Stimulated activated CD4-positive, alpha-beta T cell treated with anti-CD3 and anti-CD28 coated beads, Interleukin-2, amount 100 ng/mL, for 4 hours (primary cell): Measurements from ENCODE around the gene SCIN.
"Not testable (repeated sequence)": the region's sequence is repeated elsewhere in the genome, so short reads cannot be mapped to it uniquely, and the experiment has no call there.

Source experiments
- DNase-seq: peaks from one replicate; pipeline ENCODE4 v3.0.0-alpha.2; 2020; ENCODE audit warnings: low read depth

Gene SCIN

DNA sequence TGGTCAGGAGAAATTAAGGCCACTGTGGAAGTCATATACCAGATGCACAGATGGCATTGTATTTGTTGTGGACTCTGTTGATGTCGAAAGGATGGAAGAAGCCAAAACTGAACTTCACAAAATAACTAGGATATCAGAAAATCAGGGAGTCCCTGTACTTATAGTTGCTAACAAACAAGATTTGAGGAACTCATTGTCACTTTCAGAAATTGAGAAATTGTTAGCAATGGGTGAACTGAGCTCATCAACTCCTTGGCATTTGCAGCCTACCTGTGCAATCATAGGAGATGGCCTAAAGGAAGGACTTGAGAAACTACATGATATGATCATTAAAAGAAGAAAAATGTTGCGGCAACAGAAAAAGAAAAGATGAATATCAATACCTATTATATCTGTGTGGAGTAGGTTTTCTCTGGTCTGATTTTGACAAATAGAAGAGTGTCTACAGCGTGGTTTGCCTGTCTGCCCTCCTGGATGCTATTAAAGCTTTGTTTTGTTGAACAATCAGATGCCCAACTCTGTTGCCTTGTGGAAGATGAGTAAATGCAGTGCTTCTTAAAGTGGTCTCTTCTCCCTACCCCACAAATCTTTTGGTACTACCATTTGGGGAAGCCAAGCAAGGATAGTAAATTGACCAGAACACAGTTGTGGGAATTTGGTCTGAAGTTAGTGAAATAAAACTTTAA is 118.1 kb downstream of the SCIN start:
- not testable (repeated sequence) for DNase-seq

GRCh38 chr7:12689451-12689850 is 118.9 kb downstream of the SCIN start:
- DNase-seq: no peak

DNA sequence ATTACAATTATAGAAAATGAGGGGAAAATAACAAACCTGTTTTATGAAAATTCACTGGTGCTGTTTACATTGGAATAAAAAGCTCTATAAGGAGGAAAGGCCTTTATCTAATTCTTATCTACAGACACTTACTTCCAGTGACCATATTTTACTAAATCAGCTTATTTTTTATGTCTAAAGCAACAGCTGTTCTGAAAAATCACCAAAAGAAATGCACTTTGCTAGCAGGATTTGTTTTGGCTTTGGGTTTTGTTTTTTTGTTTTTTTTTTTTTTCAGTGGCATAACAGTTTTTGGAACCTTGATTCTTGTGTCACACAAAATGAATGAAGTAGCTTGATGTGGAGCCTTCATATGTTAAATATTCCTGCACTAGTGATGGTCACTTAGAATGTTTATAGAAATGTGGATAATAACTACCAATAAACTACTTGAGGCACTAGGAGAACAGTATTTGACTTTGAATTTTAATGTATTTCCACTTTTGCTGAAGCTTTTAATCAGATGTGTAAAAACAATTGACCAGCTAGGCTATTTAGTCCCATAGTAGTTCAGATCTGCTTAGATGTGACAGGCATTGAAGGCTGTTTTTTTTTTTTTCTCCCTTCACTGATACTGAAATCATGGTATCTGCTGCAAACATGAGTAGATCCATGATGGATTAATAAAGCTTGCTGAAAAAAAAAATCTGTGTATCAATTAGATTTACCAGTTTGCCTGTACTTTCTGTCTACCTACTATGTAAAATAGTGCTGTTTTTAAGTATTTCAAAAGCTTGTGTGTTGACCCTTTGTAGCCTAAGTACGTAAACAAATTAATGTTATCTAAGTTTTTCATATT is 119.7 kb downstream of the SCIN start:
- no peak for DNase-seq

- not testable (repeated sequence) for DNase-seq
These were observed 120.9 kb downstream of the SCIN start for GRCh38 chr7:12691388-12691787.

DNA sequence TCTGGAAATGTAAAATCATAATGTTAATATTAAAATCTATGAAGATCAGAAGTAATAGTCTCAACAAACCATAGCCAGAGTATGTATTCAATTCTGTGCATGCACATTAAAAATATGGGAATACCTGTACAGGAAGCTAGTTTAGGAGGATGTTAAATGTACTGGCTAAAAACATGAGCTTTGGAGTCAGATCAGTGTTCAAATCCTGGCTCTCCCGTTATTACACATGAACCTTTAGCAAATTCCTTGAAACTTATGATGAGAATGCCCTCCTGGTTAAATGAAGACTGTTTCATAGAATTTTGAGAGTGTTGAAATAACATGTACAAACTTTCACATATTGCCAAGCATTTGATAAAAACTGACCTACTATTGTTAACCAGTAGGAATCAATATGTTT is 121.5 kb downstream of the SCIN start:
- no peak for DNase-seq

DNA sequence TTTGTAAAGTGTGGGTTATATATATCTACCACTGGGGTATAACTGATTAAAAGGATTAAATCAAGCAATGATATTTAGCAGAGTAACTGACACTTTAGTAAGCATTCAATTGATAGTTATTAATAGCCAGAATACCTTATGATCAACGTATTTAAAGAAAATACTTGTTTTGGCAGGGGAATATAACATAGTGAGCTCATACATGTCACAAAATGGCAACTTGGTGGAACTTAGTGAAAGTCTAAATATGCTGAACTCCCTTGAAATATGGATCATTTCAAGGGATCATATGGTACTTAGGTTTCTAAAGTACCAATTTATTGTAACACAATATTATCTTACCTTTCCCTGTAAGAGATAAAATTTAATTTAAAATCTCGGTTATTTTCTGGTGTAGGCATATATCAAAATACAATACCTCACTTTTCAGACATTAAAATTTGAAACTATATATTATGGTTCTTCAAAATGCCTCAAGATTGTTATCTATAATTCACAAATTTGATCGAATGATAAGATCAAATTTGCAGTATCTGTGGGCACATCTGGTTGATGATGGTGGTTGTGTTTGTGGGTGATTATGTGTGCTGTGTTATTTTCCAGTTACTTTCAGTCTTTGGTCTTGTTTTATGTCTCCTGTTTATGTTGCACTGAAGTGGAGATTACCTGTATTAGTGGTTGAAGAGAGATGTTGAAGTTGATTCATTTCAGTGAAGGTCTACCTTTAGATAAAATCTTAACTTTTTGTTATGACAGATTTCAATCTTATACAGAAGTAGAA is 122.1 kb downstream of the SCIN start:
- DNase-seq: no peak

GRCh38 chr7:12694817-12695216 is 124.3 kb downstream of the SCIN start:
- no peak for DNase-seq

GRCh38 chr7:12695965-12696364 is 125.4 kb downstream of the SCIN start:
- no peak for DNase-seq

DNA sequence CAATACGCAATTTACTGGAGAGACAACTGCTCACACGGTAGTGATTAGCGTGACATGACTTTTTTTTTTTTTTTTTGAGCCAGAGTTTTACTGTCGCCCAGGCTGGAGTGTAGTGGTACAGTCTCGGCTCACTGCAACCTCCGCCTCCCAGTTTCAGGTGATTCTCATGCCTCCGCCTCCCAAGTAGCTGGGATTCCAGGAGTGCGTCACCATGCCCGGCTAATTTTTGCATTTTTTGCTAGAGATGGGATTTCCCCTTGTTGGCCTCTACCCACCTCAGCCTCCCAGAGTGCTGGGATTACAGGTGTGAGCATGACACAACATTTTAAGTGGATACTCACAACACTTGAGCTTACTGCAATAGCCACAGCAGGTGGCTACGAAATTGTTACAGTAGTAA is 128.8 kb downstream of the SCIN start:
- DNase-seq: no peak

- no peak for DNase-seq
These were observed 130.9 kb downstream of the SCIN start for GRCh38 chr7:12701433-12701832.

GRCh38 chr7:12703881-12704280 is 133.4 kb downstream of the SCIN start:
- DNase-seq: no peak

DNA sequence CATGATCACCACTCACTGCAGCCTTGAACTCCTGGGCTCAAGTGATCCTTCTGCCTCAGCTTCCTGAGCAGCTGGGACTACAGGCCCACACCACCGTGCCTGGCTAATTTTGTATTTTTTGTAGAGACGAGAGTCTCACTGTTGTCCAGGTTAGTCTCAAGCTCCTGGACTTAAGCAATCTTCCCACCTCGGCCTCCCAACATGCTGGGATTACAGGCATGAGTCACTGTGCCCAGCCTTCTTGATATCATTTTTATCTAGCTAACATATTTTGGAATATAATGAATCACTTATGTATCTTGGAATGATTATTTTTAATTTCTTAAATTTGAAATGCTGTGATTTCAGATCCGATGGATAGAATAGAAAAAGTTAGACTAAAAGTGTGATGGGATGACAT is 135.4 kb downstream of the SCIN start:
- DNase-seq: no peak

DNA sequence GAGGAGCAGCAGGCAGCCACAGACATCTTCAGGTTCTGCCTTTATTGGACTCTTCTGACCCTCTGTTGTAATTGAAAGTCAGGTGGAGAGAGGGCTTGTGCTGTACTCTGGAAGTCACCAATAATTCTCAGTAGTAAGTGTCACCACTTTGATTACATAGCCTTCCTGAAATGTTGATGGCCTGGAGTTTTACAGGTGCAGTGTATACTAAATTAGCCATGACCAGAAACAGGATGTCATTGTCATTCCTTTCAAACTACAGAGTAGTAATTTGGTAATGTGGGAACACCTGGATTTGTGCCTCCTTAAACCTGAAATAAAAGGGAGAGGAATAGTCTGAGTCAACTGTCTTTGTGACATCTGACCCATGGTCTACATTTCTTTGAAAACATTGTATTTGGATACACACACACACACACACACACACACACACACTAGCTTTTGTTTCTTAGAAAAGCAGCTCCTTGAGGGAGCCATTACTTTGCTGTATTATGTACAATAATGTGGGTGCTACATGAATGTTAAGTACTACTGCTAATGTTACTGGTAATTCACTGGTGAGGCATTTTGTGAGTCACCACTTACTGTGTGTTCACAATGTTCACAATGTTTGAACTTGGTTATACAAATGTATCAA is 136.5 kb downstream of the SCIN start:
- no peak for DNase-seq

GRCh38 chr7:12708314-12708713 is 137.8 kb downstream of the SCIN start:
- no peak for DNase-seq
